Neural cell (in vitro differentiated cells): Measurements from ENCODE around the gene SPAG7.

Experiments used
- RAD21 ChIP-seq: fragments of 450-650 bp; conservative IDR thresholded peaks from 2 replicates; pipeline ENCODE4 v1.6.1; 2014; ENCODE audit warnings: antibody characterized with exemption, mild to moderate bottlenecking, moderate library complexity
- TF ChIP-seq, protein P1 (sequence below): fragments of 450-650 bp; IDR thresholded peaks from 2 replicates; pipeline ENCODE4 v1.5.1; 2014; ENCODE audit warnings: antibody characterized with exemption, mild to moderate bottlenecking, moderate library complexity; ENCODE audit not compliant: poor library complexity, severe bottlenecking

DNA sequence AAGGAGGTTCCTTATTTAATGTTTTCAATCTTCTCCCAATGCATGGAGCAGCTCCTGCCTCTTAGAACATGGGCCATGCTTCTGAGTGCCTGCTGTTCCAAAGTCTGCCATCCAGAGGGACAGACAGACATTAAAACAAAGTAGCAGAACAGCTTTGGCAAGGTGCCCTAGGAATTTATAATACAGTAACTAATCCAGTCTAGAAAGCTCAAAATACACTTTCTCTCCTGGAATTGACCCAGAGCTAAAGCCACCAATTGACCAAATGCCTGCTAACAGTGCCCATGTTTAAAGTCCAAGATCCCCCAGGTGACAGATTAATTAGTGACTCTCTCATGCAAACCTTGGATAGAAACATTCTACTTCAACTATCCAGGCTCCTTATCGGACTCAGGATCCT, 53.6 kb downstream of the SPAG7 start:
- no peak for TF ChIP-seq RAD21
- TF ChIP-seq, protein P1, sequence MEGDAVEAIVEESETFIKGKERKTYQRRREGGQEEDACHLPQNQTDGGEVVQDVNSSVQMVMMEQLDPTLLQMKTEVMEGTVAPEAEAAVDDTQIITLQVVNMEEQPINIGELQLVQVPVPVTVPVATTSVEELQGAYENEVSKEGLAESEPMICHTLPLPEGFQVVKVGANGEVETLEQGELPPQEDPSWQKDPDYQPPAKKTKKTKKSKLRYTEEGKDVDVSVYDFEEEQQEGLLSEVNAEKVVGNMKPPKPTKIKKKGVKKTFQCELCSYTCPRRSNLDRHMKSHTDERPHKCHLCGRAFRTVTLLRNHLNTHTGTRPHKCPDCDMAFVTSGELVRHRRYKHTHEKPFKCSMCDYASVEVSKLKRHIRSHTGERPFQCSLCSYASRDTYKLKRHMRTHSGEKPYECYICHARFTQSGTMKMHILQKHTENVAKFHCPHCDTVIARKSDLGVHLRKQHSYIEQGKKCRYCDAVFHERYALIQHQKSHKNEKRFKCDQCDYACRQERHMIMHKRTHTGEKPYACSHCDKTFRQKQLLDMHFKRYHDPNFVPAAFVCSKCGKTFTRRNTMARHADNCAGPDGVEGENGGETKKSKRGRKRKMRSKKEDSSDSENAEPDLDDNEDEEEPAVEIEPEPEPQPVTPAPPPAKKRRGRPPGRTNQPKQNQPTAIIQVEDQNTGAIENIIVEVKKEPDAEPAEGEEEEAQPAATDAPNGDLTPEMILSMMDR: no peak
